ENCODE results near the gene CXCR3.
"Not testable (repeated sequence)": the region's sequence is repeated elsewhere in the genome, so short reads cannot be mapped to it uniquely, and the experiment has no call there.

DNA sequence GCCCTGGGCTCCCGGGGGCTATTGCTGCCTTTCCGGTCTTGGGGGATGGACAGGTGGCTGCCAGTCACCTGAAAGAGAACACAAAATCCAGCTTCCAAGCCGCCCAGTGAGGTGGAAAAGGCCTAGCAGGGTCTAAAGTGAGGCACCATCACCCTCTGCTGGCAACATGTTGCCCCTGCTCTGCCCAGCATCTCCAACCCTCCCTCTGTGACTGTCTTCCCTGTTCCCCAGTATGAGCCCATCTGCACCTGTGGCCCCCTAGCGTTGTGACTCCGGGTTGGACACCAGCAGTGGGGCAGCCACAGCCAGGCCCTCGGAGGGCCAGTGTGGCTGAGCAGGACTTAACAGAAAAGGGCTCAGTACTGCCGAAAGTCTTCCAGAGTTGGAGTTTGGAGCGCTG, 45.9 kb upstream of the CXCR3 start:
- TF ChIP-seq, protein P1, sequence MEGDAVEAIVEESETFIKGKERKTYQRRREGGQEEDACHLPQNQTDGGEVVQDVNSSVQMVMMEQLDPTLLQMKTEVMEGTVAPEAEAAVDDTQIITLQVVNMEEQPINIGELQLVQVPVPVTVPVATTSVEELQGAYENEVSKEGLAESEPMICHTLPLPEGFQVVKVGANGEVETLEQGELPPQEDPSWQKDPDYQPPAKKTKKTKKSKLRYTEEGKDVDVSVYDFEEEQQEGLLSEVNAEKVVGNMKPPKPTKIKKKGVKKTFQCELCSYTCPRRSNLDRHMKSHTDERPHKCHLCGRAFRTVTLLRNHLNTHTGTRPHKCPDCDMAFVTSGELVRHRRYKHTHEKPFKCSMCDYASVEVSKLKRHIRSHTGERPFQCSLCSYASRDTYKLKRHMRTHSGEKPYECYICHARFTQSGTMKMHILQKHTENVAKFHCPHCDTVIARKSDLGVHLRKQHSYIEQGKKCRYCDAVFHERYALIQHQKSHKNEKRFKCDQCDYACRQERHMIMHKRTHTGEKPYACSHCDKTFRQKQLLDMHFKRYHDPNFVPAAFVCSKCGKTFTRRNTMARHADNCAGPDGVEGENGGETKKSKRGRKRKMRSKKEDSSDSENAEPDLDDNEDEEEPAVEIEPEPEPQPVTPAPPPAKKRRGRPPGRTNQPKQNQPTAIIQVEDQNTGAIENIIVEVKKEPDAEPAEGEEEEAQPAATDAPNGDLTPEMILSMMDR (IDR thresholded peaks at IDR 0.05; ENCODE audit: low read depth, low read length), result peak; percentile 49
- not testable (repeated sequence) for TF ChIP-seq POLR2A (IDR thresholded peaks at IDR 0.05; ENCODE audit: extremely low read depth, insufficient read length)
- TF ChIP-seq, protein P2, sequence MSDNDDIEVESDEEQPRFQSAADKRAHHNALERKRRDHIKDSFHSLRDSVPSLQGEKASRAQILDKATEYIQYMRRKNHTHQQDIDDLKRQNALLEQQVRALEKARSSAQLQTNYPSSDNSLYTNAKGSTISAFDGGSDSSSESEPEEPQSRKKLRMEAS (IDR thresholded peaks at IDR 0.05; ENCODE audit: low read depth, low read length), result not testable (repeated sequence)

All from NB4 (cell line).